Measurements from ENCODE around the gene SLC22A14. TPM values are rescaled to one million over a fixed set of nuclear protein-coding genes. Genes with fewer than 3 reads are reported as not detected.

Gene SLC22A14
- total and polyA plus RNA-seq, 9 of the 15 experiments (the other 6 are each of a cell fraction or from before 2014, with no cell fraction given): 0.03 to 0.07 TPM; not detected in 7

GRCh38 chr3:38257583-38257982 is 24.5 kb upstream of the SLC22A14 start (continued):
- TF ChIP-seq ZNF311 (CRISPR knock-in tag; IDR thresholded peaks at IDR 0.05) (no peak), THAP7 (CRISPR knock-in tag; IDR thresholded peaks at IDR 0.05) (no peak), ZNF232 (CRISPR knock-in tag; IDR thresholded peaks at IDR 0.05) (no peak), BMI1 (IDR thresholded peaks at IDR 0.05; ENCODE audit: low read length) (no peak), MEIS2 (IDR thresholded peaks at IDR 0.05; ENCODE audit: partially characterized antibody) (peak; percentile 85), THRB (CRISPR knock-in tag; conservative IDR thresholded peaks at IDR 0.05) (no peak), ZNF518B (CRISPR knock-in tag; IDR thresholded peaks at IDR 0.05) (no peak), ZNF12 (CRISPR knock-in tag; IDR thresholded peaks at IDR 0.05) (no peak)

Data from K562 (cell line).